ENCODE measurements around the gene NLRP4.
"Not testable (repeated sequence)": the region's sequence is repeated elsewhere in the genome, so short reads cannot be mapped to it uniquely, and the experiment has no call there.

NLRP4 gene

GRCh38 chr19:55882626-55883025 is 46.3 kb downstream of the NLRP4 start:
- no peak for DNase-seq

- no peak for DNase-seq
Measured at GRCh38 chr19:55898911-55899310, 62.6 kb downstream of the NLRP4 start.

GRCh38 chr19:55901369-55902079 is 65.2 kb downstream of the NLRP4 start:
- DNase-seq, result no peak

- DNase-seq, result no peak
Measured at GRCh38 chr19:55902080-55902751, 65.9 kb downstream of the NLRP4 start.

- DNase-seq, result no peak
Measured at GRCh38 chr19:55907286-55907685, 70.9 kb downstream of the NLRP4 start.

GRCh38 chr19:55907746-55908145 is 71.4 kb downstream of the NLRP4 start:
- DNase-seq, result no peak

GRCh38 chr19:55909801-55910200 is 73.5 kb downstream of the NLRP4 start:
- DNase-seq, result no peak

GRCh38 chr19:55912916-55913315 is 76.6 kb downstream of the NLRP4 start:
- DNase-seq, result no peak

GRCh38 chr19:55913643-55914268 is 77.4 kb downstream of the NLRP4 start:
- DNase-seq, result no peak

- DNase-seq, result no peak
Measured at GRCh38 chr19:55923556-55923955, 87.2 kb downstream of the NLRP4 start.

GRCh38 chr19:55927991-55928390 is 91.7 kb downstream of the NLRP4 start:
- no peak for DNase-seq

- not testable (repeated sequence) for DNase-seq
Measured at GRCh38 chr19:55929258-55929657, 92.9 kb downstream of the NLRP4 start.

GRCh38 chr19:55930996-55931515 is 94.7 kb downstream of the NLRP4 start:
- DNase-seq, result no peak

Measured in NCI-H2171 (cell line).